Sigmoid colon (tissue), 4 donors: Measurements from ENCODE around the gene SCARB1.

Experiments used
- CTCF ChIP-seq, 4 experiments: fragments of 450-650 bp in 3 of 4; fragments of 200-600 bp in 1 of 4; IDR thresholded peaks; one replicate each; pipeline ENCODE4 v1.5.1; 2016 to 2019; ENCODE audit warnings: antibody characterized with exemption in 4 of 4, mild to moderate bottlenecking in 3 of 4, moderate library complexity in 2 of 4
- EP300 ChIP-seq, 4 donors: sonication (generic); formaldehyde crosslinking; IDR thresholded peaks; one replicate each; pipeline ENCODE4 v1.6.1; 2017; ENCODE audit warnings: antibody characterized with exemption in 4 of 4
- POLR2A ChIP-seq, 2 donors: fragments of 450-650 bp; IDR thresholded peaks; one replicate each; pipeline ENCODE4 v1.6.1; 2016; ENCODE audit warnings: antibody characterized with exemption in 2 of 2, mild to moderate bottlenecking in 2 of 2, moderate library complexity in 2 of 2
- POLR2AphosphoS5 ChIP-seq, 4 donors: sonication (generic); formaldehyde crosslinking; IDR thresholded peaks; one replicate each; pipeline ENCODE4 v1.6.1; 2017; ENCODE audit warnings: antibody characterized with exemption in 4 of 4

- TF ChIP-seq CTCF (IDR thresholded peaks at IDR 0.05) (no peak), POLR2AphosphoS5 (IDR thresholded peaks at IDR 0.05) (peak; percentile 85 to 94 (median 88)), POLR2A (IDR thresholded peaks at IDR 0.05) (peak in 1 of 2 donors; percentile 34), EP300 (IDR thresholded peaks at IDR 0.05) (peak in 3 of 4 donors; percentile 92 to 97 (median 96))
These were observed 108.5 kb downstream of the SCARB1 start for GRCh38 chr12:124754949-124755800.
